H7 (cell line): ENCODE data around the gene PDP2. TPM values are rescaled to one million over a fixed set of nuclear protein-coding genes. Genes with fewer than 3 reads are reported as not detected.

Experiments used
- DNase-seq: peaks from one replicate; pipeline ENCODE4 v3.0.0; 2012
- H3K27me3 ChIP-seq: 2 replicates; pipeline ENCODE4 v1.6.0; 2011; ENCODE audit warnings: mild to moderate bottlenecking, low read length; ENCODE audit not compliant: control insufficient read depth, insufficient read depth
- H3K36me3 ChIP-seq: replicated peaks from 2 replicates; pipeline ENCODE4 v1.5.1; 2011; ENCODE audit warnings: low read length; ENCODE audit not compliant: control insufficient read depth, insufficient read depth
- H3K4me3 ChIP-seq: 2 replicates; pipeline ENCODE4 v1.5.1; 2011; ENCODE audit warnings: low read depth, mild to moderate bottlenecking, control low read depth, low read length, moderate library complexity; ENCODE audit not compliant: insufficient read depth
- total RNA-seq: library from RNA; depleted of rRNA; stranded (reverse); fragments of >200 nt; shearing (Covaris generic); gene quantifications from 2 replicates; pipeline ENCODE4 v1.2.3, GENCODE V29; 2014

The PDP2 gene
- total RNA-seq, 1 experiment from 2014 or later: 10.5 TPM

GRCh38 chr16:66921729-66922450, 41.6 kb downstream of the PDP2 start:
- Histone ChIP-seq H3K36me3 (no peaks in the 10 kb centered on the region), H3K27me3 (peaks cover 38% of the 10 kb centered on the region), H3K4me3 (no peak overlapping the region)
- peak; percentile 51 for DNase-seq

- peak; percentile 57 for DNase-seq
- H3K36me3 ChIP-seq: no peaks in the 10 kb centered on the region
- no peak overlapping the region for H3K4me3 ChIP-seq
- peaks cover 39% of the 10 kb centered on the region for H3K27me3 ChIP-seq
Observed at GRCh38 chr16:66923247-66923731, 43.0 kb downstream of the PDP2 start.

- peaks cover 39% of the 10 kb centered on the region for H3K27me3 ChIP-seq
- DNase-seq: peak; percentile 51
- no peak overlapping the region for H3K4me3 ChIP-seq
- H3K36me3 ChIP-seq: no peaks in the 10 kb centered on the region
Observed at GRCh38 chr16:66923866-66924265, 43.6 kb downstream of the PDP2 start.

GRCh38 chr16:66924527-66925321, 44.4 kb downstream of the PDP2 start:
- Histone ChIP-seq H3K36me3 (no peaks in the 10 kb centered on the region), H3K27me3 (peaks cover 39% of the 10 kb centered on the region), H3K4me3 (peak overlapping the region; percentile 40)
- DNase-seq: peak; percentile 99

- H3K36me3 ChIP-seq: no peaks in the 10 kb centered on the region
- peak; percentile 87 for DNase-seq
- H3K4me3 ChIP-seq: peak within 1 kb of the TSS; percentile 40
- H3K27me3 ChIP-seq: peaks cover 39% of the 10 kb centered on the region
Observed at GRCh38 chr16:66925322-66925840, 45.1 kb downstream of the PDP2 start, which contains the start of gene RRAD. Gene RRAD (minus strand): TSS chr16:66925535. CDS start chr16:66925179, 356 bp downstream.

- H3K27me3 ChIP-seq: peaks cover 39% of the 10 kb centered on the region
- no peak for DNase-seq
- no peak overlapping the region for H3K4me3 ChIP-seq
- no peaks in the 10 kb centered on the region for H3K36me3 ChIP-seq
Observed at GRCh38 chr16:66926171-66926947, 46.0 kb downstream of the PDP2 start.

GRCh38 chr16:66926961-66927436, 46.7 kb downstream of the PDP2 start:
- Histone ChIP-seq H3K27me3 (peaks cover 39% of the 10 kb centered on the region), H3K4me3 (no peak overlapping the region), H3K36me3 (no peaks in the 10 kb centered on the region)
- peak; percentile 65 for DNase-seq

- no peak overlapping the region for H3K4me3 ChIP-seq
- no peaks in the 10 kb centered on the region; the same call in 1 of the 2 replicates for H3K36me3 ChIP-seq
- no peak for DNase-seq
- peaks cover 37% of the 10 kb centered on the region for H3K27me3 ChIP-seq
Observed at GRCh38 chr16:66927918-66928649, 47.8 kb downstream of the PDP2 start.

GRCh38 chr16:66928702-66929388, 48.5 kb downstream of the PDP2 start:
- DNase-seq: peak; percentile 79
- no peaks in the 10 kb centered on the region; the same call in 1 of the 2 replicates for H3K36me3 ChIP-seq
- H3K4me3 ChIP-seq: no peak overlapping the region
- H3K27me3 ChIP-seq: peaks cover 30% of the 10 kb centered on the region

GRCh38 chr16:66930189-66930588, 49.9 kb downstream of the PDP2 start:
- no peaks in the 10 kb centered on the region; the same call in 1 of the 2 replicates for H3K36me3 ChIP-seq
- H3K27me3 ChIP-seq: peaks cover 21% of the 10 kb centered on the region
- no peak for DNase-seq
- no peak overlapping the region for H3K4me3 ChIP-seq

- no peaks in the 10 kb centered on the region; the same call in 1 of the 2 replicates for H3K36me3 ChIP-seq
- H3K4me3 ChIP-seq: no peak overlapping the region
- DNase-seq: no peak
- peaks cover 11% of the 10 kb centered on the region for H3K27me3 ChIP-seq
Observed at GRCh38 chr16:66931665-66932064, 51.4 kb downstream of the PDP2 start.

- Histone ChIP-seq H3K4me3 (no peak overlapping the region), H3K27me3 (peaks cover 8% of the 10 kb centered on the region), H3K36me3 (no peaks in the 10 kb centered on the region; the same call in 1 of the 2 replicates)
- no peak for DNase-seq
Observed at GRCh38 chr16:66932076-66932475, 51.8 kb downstream of the PDP2 start.

GRCh38 chr16:66933776-66934137, 53.4 kb downstream of the PDP2 start:
- no peak for DNase-seq
- Histone ChIP-seq H3K36me3 (peaks cover 1% of the 10 kb centered on the region), H3K27me3 (peaks cover 8% of the 10 kb centered on the region), H3K4me3 (peak overlapping the region; percentile 94)
